ENCODE data around the gene ZNF316.
"Not testable (repeated sequence)": the region's sequence is repeated elsewhere in the genome, so short reads cannot be mapped to it uniquely, and the experiment has no call there.

ZNF316 gene

DNA sequence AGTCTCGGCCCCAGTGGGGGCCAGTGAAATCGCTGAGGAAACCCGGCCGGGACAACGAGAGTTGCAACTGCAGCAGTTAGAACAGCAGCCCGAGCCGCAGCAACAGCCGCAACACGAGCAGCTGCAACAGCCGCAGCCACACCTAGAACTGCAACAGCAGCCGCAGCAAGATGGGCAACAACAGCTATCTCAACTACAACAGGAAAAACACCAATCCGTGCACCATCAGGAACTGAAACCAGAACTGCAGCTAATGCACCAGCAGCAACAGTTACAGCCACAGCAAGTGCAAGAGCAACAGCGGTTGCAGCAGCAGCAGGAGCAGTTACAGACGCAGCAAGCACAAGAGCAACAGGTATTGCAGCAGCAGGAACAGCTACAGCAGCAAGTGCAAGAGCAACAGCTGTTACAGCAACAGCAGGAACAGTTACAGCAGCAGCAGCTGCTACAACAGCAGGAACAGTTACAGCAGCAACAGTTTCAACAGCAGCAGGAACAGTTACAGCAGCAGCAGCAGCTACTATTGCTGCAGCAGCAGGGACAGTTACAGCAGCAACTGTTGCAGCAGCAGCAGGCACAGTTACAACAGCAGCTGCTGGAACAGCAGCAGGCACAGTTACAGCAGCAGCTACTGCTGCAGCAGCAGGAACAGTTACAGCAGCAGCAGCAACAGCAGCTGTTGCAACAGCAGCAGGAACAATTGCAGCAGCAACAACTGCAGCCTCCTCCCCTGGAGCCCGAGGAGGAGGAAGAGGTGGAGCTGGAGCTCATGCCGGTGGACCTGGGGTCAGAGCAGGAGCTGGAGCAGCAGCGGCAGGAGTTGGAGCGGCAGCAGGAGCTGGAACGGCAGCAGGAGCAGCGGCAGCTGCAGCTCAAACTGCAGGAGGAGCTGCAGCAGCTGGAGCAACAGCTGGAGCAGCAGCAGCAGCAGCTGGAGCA lies 15.7 kb upstream of the ZNF316 start:
- DNase-seq (ENCODE audit: low read depth): no peak

- no peak for DNase-seq (ENCODE audit: low read depth)
Observed at GRCh38 chr7:6622134-6622710, 14.9 kb upstream of the ZNF316 start.

GRCh38 chr7:6623589-6624245 lies 13.4 kb upstream of the ZNF316 start:
- DNase-seq (ENCODE audit: low read depth): no peak

DNA sequence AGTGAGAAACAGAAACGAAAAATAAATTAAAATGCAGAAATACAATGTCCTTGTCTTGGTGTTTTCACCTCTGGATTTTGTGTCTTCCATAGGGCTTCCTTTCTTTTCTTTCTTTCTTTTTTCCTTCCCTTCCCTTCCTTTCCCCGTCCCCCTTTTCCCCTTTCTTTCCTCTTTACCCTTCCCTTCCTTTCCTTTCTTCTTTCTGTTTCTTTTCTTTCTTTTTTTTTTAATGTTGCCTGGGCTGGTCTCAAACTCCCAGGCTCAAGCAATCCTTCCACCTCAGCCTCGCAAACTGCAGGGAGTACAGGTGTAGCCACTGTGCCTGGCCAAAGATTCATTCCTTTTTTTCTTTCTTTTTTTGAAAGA lies 12.9 kb upstream of the ZNF316 start:
- DNase-seq (ENCODE audit: low read depth): no peak

- no peak for DNase-seq (ENCODE audit: low read depth)
Observed at GRCh38 chr7:6628045-6628444, 9.1 kb upstream of the ZNF316 start.

- no peak for DNase-seq (ENCODE audit: low read depth)
Observed at GRCh38 chr7:6630007-6630849, 6.9 kb upstream of the ZNF316 start.

DNA sequence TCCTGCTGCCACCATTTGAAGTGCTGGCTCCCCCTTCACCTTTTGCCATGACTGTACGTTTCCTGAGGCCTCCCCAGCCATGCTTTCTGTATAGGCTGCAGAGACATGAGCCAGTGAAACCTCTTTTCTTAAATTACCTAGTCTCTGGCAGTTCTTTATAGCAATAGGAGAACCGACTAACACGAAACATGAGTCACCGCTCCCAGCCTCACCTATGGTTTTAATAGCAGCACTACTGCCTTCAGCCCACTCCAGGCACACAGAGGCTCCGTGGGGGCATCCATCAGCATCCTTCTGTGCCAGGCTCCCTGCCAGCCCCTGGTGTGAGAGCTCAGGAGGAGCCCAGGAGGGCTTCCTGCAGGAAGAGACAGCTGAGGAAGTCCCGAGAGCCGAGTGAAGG lies 5.5 kb upstream of the ZNF316 start:
- no peak for DNase-seq (ENCODE audit: low read depth)

- no peak for DNase-seq (ENCODE audit: low read depth)
Observed at GRCh38 chr7:6634021-6634420, 3.1 kb upstream of the ZNF316 start.

DNA sequence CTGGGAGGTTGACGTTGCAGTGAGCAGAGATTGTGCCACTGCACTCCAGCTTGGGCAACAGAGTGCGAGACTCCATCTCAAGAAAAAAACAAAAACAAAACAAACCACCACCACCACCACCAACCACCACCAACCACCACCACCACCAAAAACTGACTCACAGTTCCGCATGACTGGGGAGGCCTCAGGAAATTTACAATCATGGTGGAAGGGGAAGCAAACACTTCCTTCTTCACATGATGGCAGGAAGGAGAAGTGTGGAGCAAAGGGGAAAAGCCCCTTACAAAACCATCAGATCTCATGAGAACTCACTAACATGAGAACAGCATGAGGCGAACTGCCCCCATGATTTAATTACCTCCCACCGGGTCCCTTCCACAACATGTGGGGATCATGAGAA lies 2.1 kb upstream of the ZNF316 start:
- DNase-seq (ENCODE audit: low read depth): not testable (repeated sequence)

- DNase-seq (ENCODE audit: low read depth): no peak
Observed at GRCh38 chr7:6637544-6638229, 569 bp downstream of the ZNF316 start.

DNA sequence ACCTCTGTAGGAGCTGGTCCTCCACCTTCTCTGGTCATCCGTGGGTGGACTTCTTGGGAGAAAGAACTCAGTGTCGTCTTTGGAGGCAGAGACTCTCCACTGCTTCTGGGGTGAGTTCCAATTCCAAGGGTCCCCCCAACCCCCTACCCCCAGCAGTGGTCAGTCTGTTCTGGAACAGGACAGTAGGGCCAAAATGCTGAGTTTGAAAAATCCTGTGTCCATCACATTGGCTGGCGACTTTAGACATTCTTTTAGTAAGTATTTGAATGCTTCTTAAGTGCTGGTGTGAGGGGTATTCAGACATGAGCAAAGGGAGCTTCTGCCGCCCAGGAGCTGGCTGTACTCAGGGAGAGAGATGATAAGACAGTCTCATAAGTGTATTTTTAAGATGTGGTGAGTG lies 1.9 kb downstream of the ZNF316 start:
- DNase-seq (ENCODE audit: low read depth): no peak

GRCh38 chr7:6639627-6640026 lies 2.5 kb downstream of the ZNF316 start:
- DNase-seq (ENCODE audit: low read depth): no peak

GRCh38 chr7:6640246-6640721 lies 3.2 kb downstream of the ZNF316 start:
- no peak for DNase-seq (ENCODE audit: low read depth)

GRCh38 chr7:6641305-6642035 lies 4.4 kb downstream of the ZNF316 start:
- DNase-seq (ENCODE audit: low read depth): no peak

GRCh38 chr7:6642239-6642839 lies 5.2 kb downstream of the ZNF316 start:
- no peak for DNase-seq (ENCODE audit: low read depth)

DNA sequence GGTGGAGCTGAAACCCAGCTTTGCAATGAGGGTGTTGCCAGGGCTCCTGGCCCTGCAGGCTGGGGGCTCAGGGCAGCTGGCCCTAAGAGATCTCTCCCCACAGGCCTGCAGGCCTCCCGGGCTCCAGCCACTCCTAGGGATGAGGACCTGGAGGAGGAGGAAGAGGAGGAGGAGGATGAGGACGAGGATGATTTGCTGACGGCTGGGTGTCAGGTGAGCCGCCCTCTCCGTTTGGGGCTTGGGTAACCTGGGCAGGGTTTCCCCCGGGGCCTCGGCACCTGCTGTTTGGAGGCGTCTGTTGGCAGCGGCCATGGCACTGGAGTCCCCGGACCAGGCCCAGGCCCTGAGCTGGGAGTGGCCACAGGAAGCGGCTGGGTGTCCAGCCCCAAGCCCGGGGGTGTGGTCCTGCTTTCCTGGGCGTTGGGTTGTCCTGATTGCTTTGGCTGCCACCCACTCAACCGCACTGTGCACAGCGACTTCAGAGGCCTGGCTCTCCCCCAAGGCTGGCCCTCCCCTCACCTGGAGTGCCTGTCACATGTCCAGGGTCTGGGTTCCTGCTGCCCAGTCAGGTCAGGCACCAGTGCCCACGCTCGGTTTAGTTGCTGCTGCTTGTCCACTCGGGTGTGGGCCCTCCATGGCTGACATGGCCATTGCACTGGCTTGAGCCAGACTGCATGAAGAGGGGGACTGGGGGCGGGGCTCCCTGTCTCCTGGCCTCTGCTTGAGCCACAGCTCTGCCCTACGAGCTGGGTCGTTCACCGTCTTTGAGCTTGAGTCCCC lies 5.9 kb downstream of the ZNF316 start:
- no peak for DNase-seq (ENCODE audit: low read depth)

DNA sequence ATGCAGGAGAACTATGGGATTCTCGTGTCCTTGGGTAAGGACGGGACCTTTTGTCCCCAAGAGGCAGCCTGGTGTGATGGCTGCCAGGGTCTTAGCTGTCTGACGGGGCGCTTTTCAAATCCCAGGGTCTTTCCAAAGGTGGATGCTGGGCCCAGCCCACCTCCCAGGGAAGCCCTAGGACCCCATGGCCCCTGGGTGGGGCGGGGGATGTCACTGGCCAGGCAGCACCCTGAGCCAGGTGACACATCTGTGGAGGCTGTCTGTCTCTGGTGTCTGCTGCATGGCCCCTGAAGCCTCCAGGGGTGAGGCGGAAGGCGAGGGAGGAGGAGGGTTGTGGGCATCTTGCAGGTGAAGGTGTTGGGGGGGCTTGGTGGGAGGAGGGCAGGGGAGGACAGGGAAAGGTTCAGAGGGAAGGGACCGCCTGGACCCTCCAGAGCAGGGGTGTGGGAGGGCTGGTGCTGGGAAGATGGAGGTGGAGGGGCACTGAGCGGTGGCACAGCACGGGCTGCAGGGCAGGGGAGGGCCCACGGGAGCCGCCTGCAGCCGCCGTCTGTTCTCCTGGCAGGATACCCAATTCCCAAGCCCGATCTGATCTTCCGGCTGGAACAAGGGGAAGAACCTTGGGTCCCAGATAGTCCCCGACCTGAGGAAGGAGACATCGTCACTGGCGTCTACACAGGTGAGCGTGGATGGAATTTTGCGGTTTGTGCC lies 7.0 kb downstream of the ZNF316 start:
- DNase-seq (ENCODE audit: low read depth): no peak

GRCh38 chr7:6644728-6645127 lies 7.6 kb downstream of the ZNF316 start:
- no peak for DNase-seq (ENCODE audit: low read depth)

GRCh38 chr7:6646465-6646864 lies 9.3 kb downstream of the ZNF316 start:
- no peak for DNase-seq (ENCODE audit: low read depth)
